GM18868 (cell line): ENCODE results near the gene WNK3.

Source experiments
- ATAC-seq: cut with Tn5 transposase; IDR thresholded peaks from one replicate; pipeline ENCODE4 v1.9.1; 2021; ENCODE audit warnings: mild to moderate bottlenecking, moderate library complexity; ENCODE audit not compliant: unreplicated experiment

WNK3 gene

DNA sequence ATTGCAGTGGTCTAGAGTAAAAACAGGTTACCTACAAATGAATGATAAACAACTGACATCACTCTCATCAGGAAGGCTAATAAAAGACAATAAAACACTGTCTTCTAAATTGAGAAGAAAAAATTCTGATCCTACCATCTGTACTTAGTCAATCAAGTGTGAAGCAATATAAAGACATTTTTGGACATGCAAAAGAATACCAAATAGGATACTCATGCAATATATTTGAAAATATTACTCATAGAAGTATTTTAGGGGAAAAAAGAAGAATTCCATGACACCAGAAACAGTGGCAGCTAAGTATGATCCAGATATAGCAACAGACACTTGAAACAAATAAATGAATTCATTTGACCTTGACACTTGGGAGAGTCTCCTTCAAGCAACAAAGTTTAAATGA lies 111.0 kb downstream of the WNK3 start:
- no peak for ATAC-seq

DNA sequence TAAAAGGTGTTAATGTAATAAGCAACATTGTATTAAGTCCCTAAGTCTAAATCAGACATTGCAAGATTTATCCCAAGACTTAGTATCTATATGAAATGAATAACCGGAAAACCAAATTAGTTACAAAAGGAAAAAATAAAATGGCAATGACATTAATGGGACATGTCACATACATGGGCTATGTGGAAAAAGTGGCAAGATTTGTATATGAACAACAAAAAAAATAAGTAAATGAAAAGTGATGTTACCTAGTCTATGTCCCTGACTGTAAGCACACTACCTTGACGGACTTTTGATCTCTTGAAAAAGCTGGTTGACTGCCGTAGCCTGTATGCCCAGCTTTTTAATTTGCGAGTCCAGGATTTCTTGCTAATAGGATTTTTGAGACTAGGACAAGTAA lies 119.3 kb downstream of the WNK3 start:
- ATAC-seq, result no peak

DNA sequence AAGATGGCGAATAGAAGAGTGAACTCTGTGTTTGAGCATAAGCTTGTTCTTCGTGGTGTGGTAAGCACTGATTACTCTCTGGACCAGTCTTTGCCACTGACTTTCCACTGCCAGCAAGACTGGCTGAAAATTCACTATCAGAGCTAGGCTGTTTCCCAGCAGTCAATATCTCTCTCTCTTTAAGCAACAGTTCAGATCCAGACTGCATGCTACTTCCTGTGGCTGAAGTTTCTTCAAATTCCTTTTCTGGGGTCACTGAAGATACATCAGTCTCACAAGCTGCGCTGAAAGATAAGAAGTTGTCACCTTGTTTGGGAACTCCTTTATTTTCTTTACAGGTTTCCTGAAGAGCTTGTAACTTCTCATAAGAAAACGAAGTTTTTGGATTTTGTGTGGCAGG lies 120.8 kb downstream of the WNK3 start:
- ATAC-seq, result no peak

DNA sequence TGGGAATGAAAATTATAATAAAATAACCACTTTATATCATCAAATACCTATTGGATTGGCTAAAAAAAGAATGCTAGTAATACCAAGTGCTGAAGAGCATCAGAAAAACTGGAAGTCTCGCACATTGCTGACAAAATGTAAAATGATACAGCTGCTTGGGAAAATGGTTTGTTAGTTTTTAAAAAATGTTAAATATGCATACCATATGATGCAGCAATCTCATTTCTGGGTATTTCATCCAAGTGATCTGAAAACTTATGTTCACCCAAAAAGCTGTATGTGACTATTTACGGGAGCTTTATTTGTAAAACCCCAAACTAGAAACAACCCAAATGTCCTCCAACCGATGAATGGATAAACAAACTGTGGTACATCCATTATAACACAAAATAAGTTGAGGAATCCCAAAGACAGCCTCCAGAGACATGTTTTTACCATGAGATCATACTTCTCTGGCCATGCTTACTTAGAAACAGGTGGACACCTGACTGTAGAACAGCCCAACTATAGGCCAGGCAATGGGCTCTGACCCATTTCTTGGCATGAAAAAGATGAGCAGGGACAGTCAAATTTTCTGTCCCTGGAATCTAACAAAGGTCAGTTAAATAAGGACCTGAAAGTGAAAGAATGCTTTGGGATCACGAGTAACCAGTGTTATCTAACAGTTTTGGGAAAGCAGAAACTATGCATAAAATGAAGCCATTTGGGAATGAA lies 127.3 kb downstream of the WNK3 start:
- ATAC-seq, result no peak

DNA sequence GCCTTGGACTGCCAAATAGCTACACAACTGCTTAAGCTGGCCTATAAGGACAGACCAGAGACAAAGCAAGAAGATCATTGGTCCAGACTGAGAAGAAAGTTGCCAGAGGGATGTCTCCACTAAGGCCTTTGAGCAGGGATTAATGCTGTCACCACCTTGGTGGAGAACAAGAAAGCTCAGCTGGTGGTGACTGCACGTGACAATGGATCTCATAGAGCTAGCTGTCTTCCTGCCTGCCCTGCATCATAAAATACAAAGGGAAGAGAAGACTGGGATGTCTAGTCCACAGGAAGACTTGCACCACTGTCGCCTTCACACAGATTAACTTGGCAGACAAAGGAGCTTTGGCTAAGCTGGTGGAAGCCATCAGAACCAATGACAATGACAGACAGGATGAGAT lies 134.3 kb downstream of the WNK3 start:
- ATAC-seq, result no peak

DNA sequence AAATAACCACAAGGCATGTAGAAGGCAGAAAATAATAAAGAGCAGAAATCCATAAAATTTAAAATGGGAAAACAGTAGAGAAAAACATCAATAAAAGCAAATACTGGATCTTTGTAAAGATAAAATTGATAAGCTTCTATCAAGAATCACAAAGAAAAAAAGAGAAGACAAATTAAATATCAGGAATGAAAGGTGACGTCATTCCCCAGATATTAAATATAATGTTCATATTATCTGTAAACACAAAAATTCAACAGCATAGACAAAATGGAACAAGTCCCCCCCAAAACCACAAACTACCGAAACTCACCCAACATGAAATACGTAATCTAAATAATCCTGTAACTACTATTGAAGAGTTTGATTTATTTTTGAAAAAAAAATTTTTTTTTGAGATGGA lies 144.2 kb downstream of the WNK3 start:
- ATAC-seq, result no peak

DNA sequence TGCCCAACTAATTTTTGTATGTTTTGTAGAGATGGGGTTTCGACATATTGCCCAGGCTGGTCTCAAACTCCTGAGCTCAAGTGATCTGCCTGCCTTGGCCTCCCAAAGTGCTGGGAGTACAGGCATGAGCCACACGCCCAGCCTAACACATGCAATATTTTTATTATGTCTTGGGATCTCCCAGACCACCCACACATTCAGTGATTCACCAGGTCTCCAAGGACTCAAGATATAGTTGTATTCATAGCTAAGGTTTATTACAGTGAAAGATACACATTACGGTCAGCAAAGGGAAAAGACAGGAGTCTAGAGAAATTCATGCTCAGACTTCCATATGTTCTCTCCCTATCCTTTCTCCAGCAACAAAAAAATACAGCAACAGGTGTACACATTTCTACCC lies 149.3 kb downstream of the WNK3 start:
- ATAC-seq, result no peak

DNA sequence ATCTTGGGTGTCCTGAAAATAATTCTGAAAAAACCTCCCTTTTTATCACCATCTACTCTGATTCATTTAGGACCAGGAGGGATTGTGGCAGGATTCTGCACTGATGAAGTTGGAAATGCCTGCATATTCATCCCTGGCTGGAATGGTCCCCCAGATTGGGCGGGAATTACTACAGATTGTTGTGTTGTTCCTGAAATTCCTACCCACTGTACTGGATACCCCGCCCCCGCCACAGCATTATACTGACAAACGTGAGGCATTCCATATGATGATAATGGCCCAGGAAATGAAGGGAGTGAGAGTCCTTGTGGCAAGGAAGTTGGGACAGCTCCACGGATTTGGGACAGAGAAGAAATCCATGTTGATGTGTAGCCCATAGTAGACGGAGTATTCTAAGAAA lies 159.6 kb downstream of the WNK3 start:
- no peak for ATAC-seq

DNA sequence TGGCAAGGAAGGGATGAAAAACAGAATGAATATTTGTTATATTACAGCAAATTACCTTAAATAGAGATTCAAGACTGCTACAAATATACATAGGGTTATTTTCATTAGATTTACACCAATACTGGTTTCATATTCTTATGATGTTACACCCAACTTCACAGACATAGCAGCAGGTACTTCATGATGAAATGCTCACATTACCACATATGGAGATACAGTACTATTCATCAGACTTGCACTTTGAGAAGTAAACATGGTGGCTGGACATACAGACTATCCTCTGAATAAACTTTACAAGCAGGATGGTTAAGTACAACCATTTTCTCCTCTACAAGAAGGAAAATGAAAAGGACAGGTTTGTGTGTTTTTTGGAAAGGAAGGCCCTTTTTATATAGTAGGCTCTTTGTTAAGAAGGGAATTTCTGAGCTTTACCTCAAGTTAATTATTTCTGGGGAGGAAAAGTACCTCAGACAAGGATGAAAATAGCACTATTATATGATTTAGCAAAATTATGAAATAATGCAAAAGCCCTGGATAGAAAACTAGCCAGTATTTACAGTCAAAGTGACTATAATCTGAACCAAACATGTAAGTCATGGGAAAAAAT lies 162.8 kb downstream of the WNK3 start:
- no peak for ATAC-seq

DNA sequence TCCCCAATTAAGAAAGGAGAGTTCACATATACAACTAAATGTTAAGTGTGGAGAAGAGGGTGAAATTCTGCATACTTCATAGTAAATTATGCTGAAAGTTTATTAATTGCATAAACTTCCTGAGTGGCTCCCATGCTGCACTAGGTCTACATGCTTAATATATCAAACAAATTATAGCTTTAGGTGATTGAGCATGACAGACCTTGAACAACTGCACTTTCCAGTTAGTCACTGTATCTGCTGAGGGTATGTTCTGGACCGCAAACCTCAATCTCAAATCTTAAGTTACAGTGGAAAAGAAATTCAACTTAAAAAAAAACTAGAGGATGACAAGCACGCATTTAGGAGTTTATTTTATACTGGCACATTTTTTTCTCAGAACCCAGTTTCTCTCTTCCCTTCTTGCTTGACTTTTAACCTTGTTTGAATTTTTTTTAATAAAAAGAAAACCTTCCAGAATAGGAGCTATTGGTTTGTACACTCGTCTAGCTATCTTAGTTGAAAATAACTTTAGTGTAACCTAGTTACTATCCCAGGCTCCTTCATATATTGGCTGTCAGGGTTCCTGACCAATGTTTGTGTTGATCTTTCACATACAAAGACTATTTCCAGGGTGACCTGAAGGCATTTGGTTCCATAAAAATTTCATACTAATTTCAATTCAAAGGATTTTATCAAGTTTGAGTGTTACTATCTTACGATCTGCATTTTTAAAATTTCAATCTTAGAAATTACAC lies 164.6 kb downstream of the WNK3 start:
- ATAC-seq, result no peak

DNA sequence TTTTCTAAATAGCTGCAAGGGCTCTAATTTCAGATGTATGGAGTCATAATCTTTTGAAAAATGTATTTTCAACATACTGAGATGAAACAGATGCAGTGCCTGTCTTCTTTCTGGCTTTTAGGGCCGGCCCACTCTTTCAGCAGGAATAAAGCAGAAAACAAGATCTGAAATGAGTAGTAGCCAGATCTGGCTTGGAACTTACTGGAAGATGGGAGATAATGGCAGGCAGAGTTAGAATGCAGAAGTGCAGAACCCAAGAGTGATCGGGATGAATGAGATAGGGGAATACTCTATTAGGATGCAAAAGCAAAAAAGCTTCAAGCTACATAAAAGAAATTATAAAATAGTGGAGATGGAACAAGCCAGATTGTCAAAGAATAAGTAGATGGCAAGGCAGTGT lies 173.4 kb downstream of the WNK3 start:
- no peak for ATAC-seq

DNA sequence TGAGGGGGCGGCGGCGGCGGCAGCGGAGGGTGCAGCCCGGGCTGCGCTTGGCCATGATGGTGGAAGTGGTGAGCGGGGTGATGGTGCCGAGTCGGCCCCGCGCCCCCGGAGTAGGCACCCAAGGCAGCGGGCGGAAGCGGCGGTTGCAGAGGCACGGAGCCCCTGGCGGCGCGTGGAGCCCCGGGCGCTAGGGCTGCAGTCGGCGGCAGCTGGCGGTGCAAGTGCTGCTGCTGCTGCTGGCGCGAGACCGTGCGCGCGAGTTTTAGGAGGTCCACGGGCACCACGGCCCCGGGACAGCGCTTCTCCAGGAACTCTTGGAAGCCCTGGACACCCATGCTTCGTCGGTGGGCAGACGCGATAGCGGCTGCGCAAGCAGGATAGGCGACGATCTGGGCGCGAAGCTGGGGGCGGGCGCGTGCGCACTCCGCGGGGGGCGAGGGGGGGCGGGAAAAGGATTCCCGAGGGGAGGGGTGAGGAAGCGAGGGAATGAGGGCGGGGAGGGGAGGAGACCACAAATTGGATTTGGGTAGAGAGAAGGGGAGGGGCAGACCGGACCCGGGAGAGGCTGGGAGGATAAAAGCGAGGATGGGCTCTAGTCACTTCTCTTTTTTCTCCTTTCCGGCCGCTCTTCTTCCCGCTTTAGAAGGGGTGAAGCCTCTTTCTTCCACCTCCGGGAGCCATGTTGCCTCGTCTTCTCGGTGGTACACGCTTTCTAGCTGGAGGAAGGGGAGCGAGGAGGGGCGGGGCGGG lies 174.8 kb downstream of the WNK3 start, which contains the start of gene FAM120C:
Gene FAM120C, minus strand, starts transcription at position 391 of the 750 bp plus-strand sequence. Its CDS starts 56 bp downstream, at position 335.
- ATAC-seq, result peak; percentile 38

DNA sequence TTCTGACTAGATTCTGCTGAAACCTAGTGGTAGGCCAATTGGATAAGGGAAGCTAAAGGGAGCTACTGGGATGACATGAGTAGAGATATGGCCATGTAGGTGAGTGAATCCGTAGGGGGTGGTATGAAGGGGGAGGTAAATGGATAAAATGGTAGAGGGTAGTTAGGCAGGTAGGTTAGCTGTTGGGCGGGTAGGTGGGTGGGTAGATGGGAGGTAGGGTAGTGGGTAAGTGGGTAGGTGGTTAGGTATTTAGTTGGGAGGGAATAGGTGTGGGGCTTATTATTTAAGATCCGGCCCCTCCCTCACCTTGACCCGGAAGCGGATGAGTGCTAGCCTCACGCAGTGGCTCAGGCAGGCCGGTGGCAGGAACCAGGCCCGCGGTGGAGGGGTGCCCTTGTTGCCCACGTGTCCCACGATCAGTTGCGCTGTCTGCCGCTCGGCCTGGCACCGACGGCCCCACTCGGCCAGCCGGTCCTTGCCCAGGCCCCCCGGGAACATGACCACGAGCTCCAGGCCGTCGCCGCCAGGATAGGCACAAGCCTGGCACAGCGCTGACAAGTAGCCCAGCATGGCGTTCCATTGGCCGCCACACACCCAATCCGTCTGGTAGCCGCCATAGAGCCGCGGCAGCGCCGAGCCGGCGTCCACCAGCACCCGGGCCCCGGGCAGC lies 175.5 kb downstream of the WNK3 start:
- ATAC-seq, result peak; percentile 65

DNA sequence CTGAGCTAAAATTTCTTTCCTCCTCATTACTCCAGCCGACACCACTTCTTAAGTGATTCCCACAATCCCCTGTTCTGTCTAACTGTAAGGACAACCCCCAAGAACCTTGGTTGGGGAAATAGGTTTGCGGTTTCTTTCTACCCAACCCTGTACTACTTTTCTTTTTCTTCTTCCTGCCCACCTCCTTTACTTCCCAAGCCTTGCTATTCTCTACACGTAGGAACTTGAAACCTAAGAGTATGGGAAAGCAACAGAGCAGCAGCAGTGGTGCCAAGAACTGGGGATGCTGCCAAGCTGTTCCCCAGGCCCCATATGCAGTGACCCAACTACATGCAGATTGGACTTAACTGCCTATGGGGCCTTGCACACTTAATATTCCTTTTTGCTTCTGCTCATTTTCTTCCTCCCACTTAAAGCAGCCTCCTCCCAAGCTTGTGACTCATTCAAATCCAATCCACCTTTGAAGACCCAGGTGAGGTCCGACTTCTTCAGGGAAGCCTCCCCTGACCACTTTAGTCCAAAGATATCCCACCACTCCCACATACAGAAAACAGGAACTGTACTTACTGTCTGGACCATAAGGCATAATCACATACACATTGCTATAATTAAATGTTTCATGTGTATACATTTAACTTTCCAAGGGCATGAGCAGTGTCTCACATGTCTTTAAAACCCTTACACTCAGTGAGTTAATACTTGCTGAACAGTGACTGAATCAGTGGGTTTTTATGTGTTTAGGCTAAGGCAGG lies 176.5 kb downstream of the WNK3 start:
- ATAC-seq, result no peak

DNA sequence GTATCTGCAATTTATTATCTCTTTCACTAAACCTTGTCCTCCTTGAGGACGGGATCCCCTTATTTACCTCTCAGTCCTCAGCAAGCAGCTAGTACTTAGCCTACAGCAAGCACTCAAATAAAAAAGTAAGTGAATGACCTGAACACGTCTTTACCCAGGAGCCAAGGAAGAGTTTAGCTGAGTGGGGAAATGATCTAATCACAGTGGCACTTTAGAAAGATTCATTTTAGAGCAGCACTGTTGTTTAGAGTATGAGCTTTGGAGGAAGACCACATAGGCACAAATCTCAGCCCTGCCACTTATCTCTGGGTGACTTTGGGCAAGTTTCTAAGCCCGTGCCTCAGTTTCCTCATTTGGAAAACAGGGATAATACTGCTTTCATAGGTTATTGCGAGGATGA lies 177.4 kb downstream of the WNK3 start:
- ATAC-seq, result no peak

DNA sequence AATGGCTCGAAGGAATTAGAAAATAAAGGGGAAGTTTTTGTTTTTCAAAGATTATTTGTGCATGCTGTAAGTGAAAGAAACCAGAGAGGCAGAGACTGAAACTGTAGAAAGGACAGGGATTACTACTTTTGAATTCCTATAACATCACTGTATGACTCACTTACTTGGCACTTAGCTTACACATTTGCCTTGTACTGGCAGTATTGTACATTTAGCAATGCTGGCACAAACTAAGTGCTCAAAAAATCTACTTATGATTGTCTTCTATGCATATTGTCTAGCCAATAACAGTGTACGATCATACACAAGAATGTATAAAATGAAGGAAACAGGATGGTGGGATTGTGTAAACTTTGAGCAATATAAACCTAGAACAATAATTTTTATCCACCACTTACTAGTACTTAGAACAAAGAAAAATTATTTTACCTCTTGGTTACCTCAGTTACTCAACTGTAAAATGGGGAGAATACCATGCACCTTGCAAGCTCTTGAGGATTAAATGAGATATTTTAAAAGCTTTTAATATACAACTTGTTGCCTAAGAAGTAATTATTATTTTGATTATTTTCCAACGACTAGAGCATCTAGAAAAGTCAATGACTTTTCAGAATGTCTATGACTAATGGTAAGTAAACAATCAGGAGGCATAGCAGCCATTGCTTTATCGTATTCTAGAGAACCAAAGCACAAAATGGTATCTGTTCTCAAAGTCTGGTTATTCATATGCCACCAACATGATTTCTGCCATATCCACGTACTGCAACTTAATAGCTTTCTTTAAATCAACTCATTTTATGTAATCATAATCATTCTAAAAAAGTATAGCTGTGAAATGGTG lies 179.5 kb downstream of the WNK3 start:
- peak; percentile 54 for ATAC-seq

DNA sequence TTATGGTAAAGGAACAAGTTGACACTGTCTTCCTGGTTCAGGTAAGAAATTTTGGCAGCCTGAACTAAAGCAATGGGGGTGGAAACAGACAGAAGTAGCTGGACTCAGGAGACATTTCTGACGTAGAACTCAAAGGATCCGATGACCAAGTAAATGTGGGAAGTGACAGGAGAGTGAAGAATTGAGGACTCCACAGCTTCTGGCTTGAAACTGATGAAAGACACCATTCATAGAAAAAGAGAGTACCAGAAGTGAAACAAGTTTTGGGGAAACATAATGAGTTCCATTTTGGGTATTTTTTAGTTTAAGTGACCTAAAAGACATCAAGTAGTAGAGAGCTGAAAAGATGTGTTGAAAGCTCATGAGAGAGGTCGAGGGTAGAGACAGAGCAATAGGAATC lies 180.5 kb downstream of the WNK3 start:
- no peak for ATAC-seq

DNA sequence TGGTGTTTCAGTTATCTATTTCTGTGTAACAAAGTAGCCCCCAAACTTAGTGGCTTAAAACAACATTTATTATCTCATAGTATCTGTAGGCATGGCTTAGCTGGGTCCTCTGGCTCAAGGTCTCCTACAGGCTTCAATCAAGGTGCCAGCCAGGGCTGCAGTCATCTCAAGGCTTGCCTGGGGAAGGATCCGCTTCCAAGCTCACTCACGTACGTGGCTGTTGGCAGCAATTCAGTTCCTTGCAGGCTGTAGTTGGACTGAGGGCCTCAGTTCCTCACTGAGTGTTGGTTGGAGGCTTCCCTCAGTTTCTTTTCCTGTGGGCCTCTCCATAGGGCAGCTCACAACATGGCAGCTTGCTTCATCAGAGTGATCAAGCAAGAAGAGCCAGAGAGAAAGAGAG lies 184.1 kb downstream of the WNK3 start:
- ATAC-seq, result no peak

DNA sequence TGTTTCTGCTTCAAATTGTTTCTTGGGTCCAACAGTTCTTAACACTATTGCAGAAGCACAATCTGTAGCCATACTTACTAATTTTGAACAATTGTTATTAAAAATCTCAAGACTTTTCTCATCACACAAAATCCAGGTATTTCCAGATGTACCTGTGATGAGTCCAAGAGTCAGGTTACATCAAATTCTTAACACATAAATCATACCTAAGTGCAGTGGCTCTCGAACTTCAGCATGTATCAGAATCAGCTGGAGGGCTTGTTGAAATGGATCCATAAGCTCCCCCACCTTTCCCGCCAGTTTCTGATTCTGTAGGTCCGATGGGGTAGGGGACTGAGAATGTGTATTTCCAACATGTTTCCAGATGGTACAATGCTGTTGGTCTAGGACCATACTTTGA lies 185.4 kb downstream of the WNK3 start:
- no peak for ATAC-seq
